ENCODE data around the gene IFT122.

Gene IFT122

GRCh38 chr3:129448186-129448895 lies 8.3 kb downstream of the IFT122 start:
- Mint-ChIP-seq H3K4me1 (peaks cover 27% of the 10 kb centered on the region), H3K27me3 (ENCODE audit: low read depth) (no peaks in the 10 kb centered on the region), H3K4me3 (peak overlapping the region; percentile 25 to 60 (median 28)), H3K36me3 (ENCODE audit: low read depth) (peaks cover 20% of the 10 kb centered on the region), H3K27ac (peak overlapping the region; percentile 96 to 98 (median 97)), H3K9me3 (no peaks in the 10 kb centered on the region)
- no peak for TF ChIP-seq CTCF (IDR thresholded peaks at IDR 0.05; ENCODE audit: unreplicated experiment in 3 of 3)

- H3K4me3 Mint-ChIP-seq, result peak overlapping the region in 2 of 3 experiments; percentile 11 to 20
- no peaks in the 10 kb centered on the region for H3K27me3 Mint-ChIP-seq (ENCODE audit: low read depth)
- no peak for TF ChIP-seq CTCF (IDR thresholded peaks at IDR 0.05; ENCODE audit: unreplicated experiment in 3 of 3)
- peaks cover 27% of the 10 kb centered on the region for H3K4me1 Mint-ChIP-seq
- peak overlapping the region; percentile 95 to 98 (median 97) for H3K27ac Mint-ChIP-seq
- peaks cover 27% of the 10 kb centered on the region for H3K36me3 Mint-ChIP-seq (ENCODE audit: low read depth)
- H3K9me3 Mint-ChIP-seq, result no peaks in the 10 kb centered on the region
These were observed 9.5 kb downstream of the IFT122 start for GRCh38 chr3:129449279-129450115.

- no peak overlapping the region for H3K4me3 Mint-ChIP-seq
- H3K9me3 Mint-ChIP-seq, result no peaks in the 10 kb centered on the region
- peaks cover 19% of the 10 kb centered on the region for H3K4me1 Mint-ChIP-seq
- TF ChIP-seq CTCF (IDR thresholded peaks at IDR 0.05; ENCODE audit: unreplicated experiment in 3 of 3), result no peak
- H3K27me3 Mint-ChIP-seq (ENCODE audit: low read depth), result no peaks in the 10 kb centered on the region
- H3K36me3 Mint-ChIP-seq (ENCODE audit: low read depth), result peaks cover 41% of the 10 kb centered on the region
- H3K27ac Mint-ChIP-seq, result no peak overlapping the region
These were observed 13.7 kb downstream of the IFT122 start for GRCh38 chr3:129453732-129454131.

GRCh38 chr3:129460155-129460554 lies 20.1 kb downstream of the IFT122 start:
- H3K9me3 Mint-ChIP-seq, result no peaks in the 10 kb centered on the region
- H3K27me3 Mint-ChIP-seq (ENCODE audit: low read depth), result no peaks in the 10 kb centered on the region
- no peak for TF ChIP-seq CTCF (IDR thresholded peaks at IDR 0.05; ENCODE audit: unreplicated experiment in 3 of 3)
- no peak overlapping the region for H3K4me3 Mint-ChIP-seq
- no peaks in the 10 kb centered on the region for H3K4me1 Mint-ChIP-seq
- H3K27ac Mint-ChIP-seq, result no peak overlapping the region
- peaks cover 35% of the 10 kb centered on the region for H3K36me3 Mint-ChIP-seq (ENCODE audit: low read depth)

- Mint-ChIP-seq H3K9me3 (no peaks in the 10 kb centered on the region), H3K36me3 (ENCODE audit: low read depth) (peaks cover 36% of the 10 kb centered on the region), H3K4me3 (no peak overlapping the region), H3K27ac (no peak overlapping the region), H3K27me3 (ENCODE audit: low read depth) (no peaks in the 10 kb centered on the region), H3K4me1 (no peaks in the 10 kb centered on the region)
- no peak for TF ChIP-seq CTCF (IDR thresholded peaks at IDR 0.05; ENCODE audit: unreplicated experiment in 3 of 3)
These were observed 20.5 kb downstream of the IFT122 start for GRCh38 chr3:129460572-129460971.

Measured in nephron (organoid).